C4-2B (cell line): ENCODE data around the gene SREBF2.

Experiments used
- ZFX ChIP-seq: fragments of 450-650 bp; IDR thresholded peaks from 2 replicates; pipeline ENCODE4 v1.6.1; 2017
- TF ChIP-seq, protein P1 (sequence below): fragments of 450-650 bp; conservative IDR thresholded peaks from 2 replicates; pipeline ENCODE4 v1.5.1; 2017; ENCODE audit warnings: mild to moderate bottlenecking

DNA sequence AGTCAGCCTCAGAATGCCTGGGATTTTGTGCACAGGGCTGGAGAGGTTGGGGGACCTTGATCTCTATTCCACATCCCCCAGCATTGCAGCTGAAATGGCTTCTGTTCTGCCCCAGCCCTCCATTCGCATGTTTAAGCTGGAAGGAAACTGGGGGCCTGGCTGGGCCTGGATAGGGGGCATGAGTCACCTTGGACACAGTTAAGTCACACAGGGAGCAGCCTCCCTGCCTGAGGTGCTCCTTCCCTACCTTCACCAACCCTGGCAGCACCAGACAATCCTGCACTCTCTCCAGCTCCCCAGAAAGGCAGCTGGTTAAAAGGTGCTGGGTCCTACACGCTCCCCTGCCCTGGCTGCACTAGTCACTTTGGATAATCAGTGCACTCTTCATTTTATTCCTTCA lies 119.8 kb downstream of the SREBF2 start:
- TF ChIP-seq, protein P1, sequence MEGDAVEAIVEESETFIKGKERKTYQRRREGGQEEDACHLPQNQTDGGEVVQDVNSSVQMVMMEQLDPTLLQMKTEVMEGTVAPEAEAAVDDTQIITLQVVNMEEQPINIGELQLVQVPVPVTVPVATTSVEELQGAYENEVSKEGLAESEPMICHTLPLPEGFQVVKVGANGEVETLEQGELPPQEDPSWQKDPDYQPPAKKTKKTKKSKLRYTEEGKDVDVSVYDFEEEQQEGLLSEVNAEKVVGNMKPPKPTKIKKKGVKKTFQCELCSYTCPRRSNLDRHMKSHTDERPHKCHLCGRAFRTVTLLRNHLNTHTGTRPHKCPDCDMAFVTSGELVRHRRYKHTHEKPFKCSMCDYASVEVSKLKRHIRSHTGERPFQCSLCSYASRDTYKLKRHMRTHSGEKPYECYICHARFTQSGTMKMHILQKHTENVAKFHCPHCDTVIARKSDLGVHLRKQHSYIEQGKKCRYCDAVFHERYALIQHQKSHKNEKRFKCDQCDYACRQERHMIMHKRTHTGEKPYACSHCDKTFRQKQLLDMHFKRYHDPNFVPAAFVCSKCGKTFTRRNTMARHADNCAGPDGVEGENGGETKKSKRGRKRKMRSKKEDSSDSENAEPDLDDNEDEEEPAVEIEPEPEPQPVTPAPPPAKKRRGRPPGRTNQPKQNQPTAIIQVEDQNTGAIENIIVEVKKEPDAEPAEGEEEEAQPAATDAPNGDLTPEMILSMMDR = no peak
- TF ChIP-seq ZFX = no peak
